RWPE1 (cell line): ENCODE results near the gene VPS37B.

ENCODE experiments used
- CTCF ChIA-PET: fragments of 350-600 bp; sonication (Branson Sonifier 250); formaldehyde crosslinking; extraction: SDS; loops from one replicate; lab custom pipeline; 2021; lab: Yijun Ruan, JAX
- POLR2A ChIA-PET: fragments of 400-600 bp; formaldehyde crosslinking; extraction: SDS; loops from one replicate; lab custom pipeline; 2020; ENCODE audit warnings: antibody characterized with exemption; ENCODE audit not compliant: low non-redundant PET; lab: Yijun Ruan, JAX
- DNase-seq: peaks from one replicate; pipeline ENCODE4 v3.0.0; 2012; ENCODE audit warnings: low spot score
- H3K27ac ChIP-seq: fragments of 450-650 bp; 2 replicates; pipeline ENCODE4 v1.5.1; 2017
- CTCF ChIP-seq: fragments of 450-650 bp; conservative IDR thresholded peaks from 2 replicates; pipeline ENCODE4 v1.5.1; 2017; ENCODE audit warnings: low read depth, mild to moderate bottlenecking

VPS37B gene

DNA sequence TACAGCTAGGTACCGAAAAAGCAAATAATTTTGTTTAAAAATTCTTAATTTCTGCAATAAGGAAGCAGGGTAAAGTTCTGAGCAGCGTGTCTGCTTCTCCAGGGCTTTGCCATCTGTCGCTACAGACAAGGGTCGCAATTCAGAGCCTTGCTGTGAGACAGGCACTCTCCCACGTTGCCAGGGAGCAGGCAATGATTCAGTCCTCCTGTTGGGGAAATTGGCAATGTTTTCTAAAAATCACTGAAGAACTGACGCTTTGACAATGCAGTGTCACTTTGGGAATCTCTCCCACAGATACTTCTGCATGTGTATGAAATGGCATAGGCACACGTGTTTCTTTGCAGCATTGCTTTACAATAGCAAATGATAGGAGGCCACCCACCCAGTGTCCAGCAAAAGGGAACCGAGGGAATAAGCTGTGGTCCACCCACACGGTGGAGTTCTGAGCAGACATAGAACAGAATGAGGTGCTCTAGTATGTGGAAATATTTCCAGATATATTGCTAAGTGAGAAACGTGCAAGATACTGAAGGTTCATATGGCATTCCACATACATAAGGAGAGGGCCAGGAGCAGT, 76.6 kb downstream of the VPS37B start:
- DNase-seq = no peak
- H3K27ac ChIP-seq = no peak overlapping the region
- no peak for TF ChIP-seq CTCF
- CTCF ChIA-PET = interaction anchor here (0.7 kb wide), 1 partner anchor 412 kb away, joined by 3 read pairs; no protein-coding TSS in a partner anchor
- POLR2A ChIA-PET = no interaction called here
